HG02970 (cell line): ENCODE data around the gene RELCH.

Experiments
- ATAC-seq: cut with Tn5 transposase; IDR thresholded peaks from one replicate; pipeline ENCODE4 v1.9.1; 2021; ENCODE audit warnings: mild to moderate bottlenecking, moderate library complexity, moderate number of reproducible peaks; ENCODE audit not compliant: unreplicated experiment, low FRiP score

RELCH gene

GRCh38 chr18:62335494-62335893, 148.4 kb downstream of the RELCH start:
- no peak for ATAC-seq

DNA sequence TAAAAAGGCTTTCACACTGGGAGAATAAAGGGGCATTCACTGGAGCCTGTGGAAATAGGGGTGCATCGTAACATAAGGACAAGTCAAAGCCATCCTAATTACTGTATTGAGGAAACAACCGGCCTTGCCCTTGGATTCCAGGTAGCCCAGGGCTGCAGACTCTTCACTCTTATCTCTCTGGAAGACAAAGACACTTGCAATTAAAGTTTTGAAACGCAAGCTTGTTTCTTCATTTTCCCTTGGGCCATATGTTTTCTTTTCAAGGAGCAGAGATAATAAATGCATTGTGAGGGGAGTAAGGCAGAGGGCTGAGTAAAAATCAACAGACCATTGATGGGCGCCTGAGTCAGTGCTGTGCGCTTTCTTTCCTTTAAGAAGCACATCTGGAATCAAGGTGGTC, 149.6 kb downstream of the RELCH start:
- ATAC-seq: no peak

DNA sequence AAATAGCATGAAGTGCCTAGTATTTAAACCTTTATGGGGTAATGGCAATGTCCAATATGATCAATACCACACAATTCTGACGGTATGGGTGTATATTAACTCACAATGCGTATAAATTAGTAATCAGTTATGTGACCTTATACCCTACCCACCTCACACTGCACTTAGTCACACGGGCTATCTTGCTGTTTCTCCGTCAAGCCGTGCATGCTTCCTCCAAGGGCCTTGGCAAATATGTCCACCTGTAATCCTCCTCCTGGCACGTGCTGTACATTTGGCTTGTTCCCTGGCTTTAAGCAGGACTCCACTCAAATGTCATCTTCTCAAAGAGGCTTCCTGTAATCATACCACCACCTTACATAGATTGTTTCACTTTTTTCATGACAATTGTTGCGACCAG, 150.3 kb downstream of the RELCH start:
- ATAC-seq: no peak

GRCh38 chr18:62338446-62339105, 151.5 kb downstream of the RELCH start:
- ATAC-seq: no peak

GRCh38 chr18:62339106-62339988, 152.3 kb downstream of the RELCH start:
- ATAC-seq: no peak

DNA sequence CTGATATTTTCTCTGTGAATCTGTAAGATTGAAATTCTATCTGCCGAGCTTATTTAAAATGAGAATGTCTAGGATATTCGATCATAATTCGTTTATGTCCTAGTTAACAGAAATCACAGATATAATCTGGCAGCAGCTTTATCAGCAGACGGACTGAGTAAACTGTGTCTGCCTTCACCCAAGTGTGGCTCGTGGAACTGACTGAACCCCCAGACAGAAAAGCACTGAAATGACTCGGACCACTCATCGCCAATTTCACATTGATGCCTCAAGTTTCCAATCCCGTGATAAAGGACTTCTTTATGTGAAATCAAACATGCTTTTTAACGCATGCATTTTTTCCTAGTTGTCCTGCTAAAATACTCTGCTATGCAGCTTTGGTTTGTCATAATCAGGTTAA, 153.9 kb downstream of the RELCH start:
- no peak for ATAC-seq

DNA sequence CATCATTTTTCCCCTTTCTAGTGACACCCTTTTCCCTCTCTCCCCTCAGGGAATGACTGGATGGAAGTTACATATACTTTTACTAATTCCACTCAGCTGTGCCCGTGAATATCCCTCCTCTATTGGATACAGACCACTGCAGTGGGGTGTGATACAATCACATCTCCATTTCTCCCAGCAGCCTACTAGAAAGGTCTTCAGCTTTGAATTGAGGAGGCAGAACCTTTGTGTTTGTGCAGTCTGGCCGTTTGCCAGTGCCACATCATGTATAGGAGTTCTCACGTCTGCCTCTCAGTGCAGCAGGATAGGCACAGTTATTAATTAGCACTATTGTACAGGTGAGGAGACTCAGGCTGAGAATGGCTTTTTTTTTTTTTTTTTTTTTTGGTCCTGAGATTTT, 154.4 kb downstream of the RELCH start:
- ATAC-seq: no peak

GRCh38 chr18:62342884-62343283, 155.8 kb downstream of the RELCH start:
- ATAC-seq: no peak

DNA sequence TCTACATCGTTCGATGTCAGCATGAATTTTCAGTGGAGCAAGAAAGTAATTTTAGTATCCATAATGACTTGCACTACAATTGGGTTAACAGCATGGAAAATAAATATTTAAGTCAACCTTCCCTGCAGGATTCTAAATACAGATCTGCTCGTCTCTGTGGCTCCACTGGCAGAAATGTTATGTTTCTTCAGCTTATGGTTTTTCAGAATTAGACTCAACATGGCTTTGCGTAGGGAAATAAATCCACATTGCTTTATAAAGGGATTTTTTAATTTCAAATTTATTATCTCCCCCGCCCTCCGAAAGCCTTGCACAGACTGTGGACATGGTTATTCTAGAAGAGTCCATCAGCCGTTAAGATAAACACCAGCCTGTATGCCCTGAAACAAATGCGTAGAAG, 156.3 kb downstream of the RELCH start:
- ATAC-seq: no peak

- ATAC-seq: no peak
These were observed 158.9 kb downstream of the RELCH start for GRCh38 chr18:62345909-62346308.

- no peak for ATAC-seq
These were observed 159.5 kb downstream of the RELCH start for GRCh38 chr18:62346333-62347088.

GRCh38 chr18:62347089-62347506, 160.0 kb downstream of the RELCH start:
- no peak for ATAC-seq

GRCh38 chr18:62348474-62348873, 161.4 kb downstream of the RELCH start:
- no peak for ATAC-seq

DNA sequence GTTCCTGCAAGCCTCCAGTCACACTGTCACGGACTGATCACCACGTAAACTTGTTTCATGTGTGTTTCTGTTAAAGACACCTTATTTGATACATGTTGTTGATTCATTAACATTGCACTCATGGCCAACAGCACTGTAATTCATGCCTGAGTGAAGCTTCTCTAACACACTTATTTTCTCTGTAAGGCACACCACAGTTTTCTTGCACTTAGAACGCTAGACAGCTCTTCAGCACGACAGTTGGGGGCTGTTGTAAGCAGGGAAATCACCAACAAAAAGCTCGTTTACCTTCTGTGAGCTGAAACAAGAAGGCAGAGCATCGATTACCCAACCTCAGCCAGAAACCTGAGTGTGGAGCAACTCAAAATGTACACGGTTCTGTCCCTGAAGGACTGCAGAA, 166.1 kb downstream of the RELCH start:
- ATAC-seq: no peak

DNA sequence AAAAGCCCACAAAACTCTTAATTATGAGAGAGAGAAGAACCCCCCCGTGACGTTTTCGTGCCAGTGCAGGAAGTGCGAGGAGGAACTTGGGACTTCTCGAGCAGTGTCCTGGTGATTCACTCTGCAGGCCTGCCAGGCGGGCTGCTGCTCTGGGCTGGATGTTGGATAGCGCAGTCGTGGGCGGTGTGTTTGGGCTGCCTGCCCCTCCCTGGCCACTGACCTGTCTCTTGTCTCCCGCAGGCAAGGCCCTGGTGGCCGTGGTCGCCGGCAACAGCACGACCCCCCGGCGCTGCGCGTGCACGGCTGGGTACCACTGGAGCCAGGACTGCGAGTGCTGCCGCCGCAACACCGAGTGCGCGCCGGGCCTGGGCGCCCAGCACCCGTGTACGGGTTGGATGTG, 167.1 kb downstream of the RELCH start:
- ATAC-seq: no peak

DNA sequence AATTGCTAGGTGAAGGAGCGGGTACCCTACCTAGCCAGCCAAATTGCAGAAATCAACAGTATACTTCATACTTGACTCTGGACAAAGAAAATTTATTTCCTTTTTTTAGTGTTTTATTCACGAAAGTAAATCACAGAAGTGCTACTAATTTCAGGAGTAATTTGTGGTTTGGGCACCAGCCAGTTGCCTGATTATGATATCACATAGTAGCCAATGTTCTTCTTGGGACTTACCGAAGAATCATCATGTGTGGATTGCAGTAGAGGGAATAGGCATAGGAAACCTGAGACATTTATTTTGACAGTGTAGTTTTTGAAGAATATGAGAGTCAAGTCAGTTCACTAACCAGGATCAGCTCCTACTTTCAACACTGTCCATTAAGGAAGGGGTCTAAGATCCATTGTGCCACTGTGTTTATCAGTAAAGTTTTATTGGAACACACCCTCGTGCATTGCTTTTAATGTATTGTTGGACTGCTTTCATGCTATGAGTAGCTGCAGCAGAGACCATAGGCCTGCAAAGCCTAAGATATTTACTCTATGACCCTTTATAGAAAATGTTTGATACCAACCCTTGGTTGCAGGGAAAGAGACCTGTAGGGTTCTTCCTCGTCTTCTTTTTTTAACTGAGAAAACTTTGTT, 170.1 kb downstream of the RELCH start:
- no peak for ATAC-seq
